ENCODE results near the gene RAP2A.

The RAP2A gene

DNA sequence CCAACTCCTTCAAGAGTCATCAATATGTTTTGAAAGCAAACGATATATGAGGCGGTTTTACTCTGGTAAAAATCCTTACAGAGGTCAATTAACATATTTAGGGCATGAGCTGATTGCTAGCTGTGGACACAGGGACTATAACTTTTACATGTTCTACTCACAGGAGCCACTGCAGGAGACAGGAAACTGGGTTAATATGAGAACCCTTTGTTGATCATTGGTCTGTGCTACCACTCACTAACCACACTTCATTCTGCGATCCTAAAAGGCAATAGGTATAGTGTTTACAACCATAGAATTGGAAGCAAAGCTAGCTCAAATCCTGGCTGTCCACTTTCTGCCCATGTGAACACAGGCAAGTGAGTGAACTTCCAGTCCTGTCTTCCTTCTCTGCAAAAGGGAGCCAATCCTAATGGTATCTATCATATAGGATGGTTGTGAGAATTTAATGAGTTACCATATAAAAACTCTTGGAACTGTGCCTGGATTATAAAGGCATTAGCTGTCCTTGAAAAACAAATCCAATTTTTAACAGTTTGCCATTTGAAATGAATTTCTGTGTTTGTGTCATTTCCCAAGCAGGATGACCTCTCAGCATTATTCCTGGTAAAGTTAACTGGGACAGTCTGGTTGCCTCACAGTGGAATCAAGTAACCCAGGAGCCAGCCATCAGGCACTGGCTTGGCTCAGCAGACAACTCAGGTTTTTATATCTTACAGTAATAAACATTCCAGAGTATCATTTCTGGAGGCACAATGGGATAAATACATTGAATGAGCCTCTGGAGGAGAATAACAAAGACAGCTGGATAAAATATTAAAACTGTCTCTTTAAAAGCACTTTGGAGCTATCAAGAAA lies 29.8 kb upstream of the RAP2A start:
- Histone ChIP-seq H3K4me3 (no peak overlapping the region), H3K27ac (no peak overlapping the region)
- TF ChIP-seq, protein P1, sequence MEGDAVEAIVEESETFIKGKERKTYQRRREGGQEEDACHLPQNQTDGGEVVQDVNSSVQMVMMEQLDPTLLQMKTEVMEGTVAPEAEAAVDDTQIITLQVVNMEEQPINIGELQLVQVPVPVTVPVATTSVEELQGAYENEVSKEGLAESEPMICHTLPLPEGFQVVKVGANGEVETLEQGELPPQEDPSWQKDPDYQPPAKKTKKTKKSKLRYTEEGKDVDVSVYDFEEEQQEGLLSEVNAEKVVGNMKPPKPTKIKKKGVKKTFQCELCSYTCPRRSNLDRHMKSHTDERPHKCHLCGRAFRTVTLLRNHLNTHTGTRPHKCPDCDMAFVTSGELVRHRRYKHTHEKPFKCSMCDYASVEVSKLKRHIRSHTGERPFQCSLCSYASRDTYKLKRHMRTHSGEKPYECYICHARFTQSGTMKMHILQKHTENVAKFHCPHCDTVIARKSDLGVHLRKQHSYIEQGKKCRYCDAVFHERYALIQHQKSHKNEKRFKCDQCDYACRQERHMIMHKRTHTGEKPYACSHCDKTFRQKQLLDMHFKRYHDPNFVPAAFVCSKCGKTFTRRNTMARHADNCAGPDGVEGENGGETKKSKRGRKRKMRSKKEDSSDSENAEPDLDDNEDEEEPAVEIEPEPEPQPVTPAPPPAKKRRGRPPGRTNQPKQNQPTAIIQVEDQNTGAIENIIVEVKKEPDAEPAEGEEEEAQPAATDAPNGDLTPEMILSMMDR (IDR thresholded peaks at IDR 0.05), result no peak
- no peak for DNase-seq (ENCODE audit: low spot score)

DNA sequence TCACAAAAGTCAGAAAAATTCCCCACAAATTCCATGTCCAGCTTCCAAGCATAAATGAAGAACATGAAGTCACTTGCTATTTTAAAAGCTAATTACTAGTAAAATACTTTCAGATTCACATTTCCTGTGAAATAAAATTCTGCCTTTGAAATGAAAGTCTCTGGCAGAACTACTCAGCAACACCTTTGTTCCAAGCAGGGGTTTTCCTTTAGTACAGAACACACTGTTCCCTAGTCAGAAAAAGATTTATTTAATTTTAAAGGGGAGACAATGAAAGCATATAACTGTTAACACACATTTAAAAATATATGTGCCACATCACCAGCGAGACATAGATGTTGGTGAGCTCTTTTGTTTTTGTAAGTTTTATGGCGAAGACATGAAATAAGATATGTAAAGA lies 26.4 kb upstream of the RAP2A start:
- Histone ChIP-seq H3K27ac (peak overlapping the region in 1 of 2 donors; percentile 68), H3K4me3 (no peak overlapping the region)
- TF ChIP-seq, protein P1 (IDR thresholded peaks at IDR 0.05), result no peak
- no peak for DNase-seq (ENCODE audit: low spot score)

GRCh38 chr13:97408938-97409337 lies 25.0 kb upstream of the RAP2A start:
- TF ChIP-seq, protein P1 (IDR thresholded peaks at IDR 0.05), result no peak
- no peak for DNase-seq (ENCODE audit: low spot score)
- H3K4me3 ChIP-seq, result no peak overlapping the region
- H3K27ac ChIP-seq, result no peak overlapping the region

DNA sequence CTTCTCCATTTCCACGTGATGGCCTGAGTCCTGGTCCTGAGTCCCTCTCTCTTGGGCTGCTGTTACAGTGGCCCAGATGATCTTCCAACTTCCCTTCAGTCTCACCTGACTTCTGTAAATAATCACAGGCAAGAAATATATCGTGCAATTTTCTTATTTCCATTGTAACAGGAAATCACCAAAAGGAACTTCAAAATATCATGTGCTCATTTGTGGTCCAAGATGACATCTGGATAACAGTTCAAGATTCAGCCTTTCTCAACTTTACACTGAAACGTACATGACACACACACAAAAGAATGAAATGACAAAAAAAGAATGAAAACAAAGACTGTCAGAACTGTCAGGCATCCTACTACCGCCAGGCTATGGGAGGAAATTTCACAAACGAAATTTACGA lies 22.0 kb upstream of the RAP2A start:
- no peak overlapping the region for H3K27ac ChIP-seq
- TF ChIP-seq, protein P1 (IDR thresholded peaks at IDR 0.05), result no peak
- H3K4me3 ChIP-seq, result no peak overlapping the region
- no peak for DNase-seq (ENCODE audit: low spot score)

- Histone ChIP-seq H3K4me3 (no peak overlapping the region), H3K27ac (no peak overlapping the region)
- TF ChIP-seq, protein P1 (IDR thresholded peaks at IDR 0.05), result no peak
- DNase-seq (ENCODE audit: low spot score), result no peak
Observed at GRCh38 chr13:97413694-97414093, 20.3 kb upstream of the RAP2A start.

- TF ChIP-seq, protein P1 (IDR thresholded peaks at IDR 0.05), result no peak
- Histone ChIP-seq H3K27ac (no peak overlapping the region), H3K4me3 (no peak overlapping the region)
- DNase-seq (ENCODE audit: low spot score), result no peak
Observed at GRCh38 chr13:97414392-97414791, 19.6 kb upstream of the RAP2A start.

DNA sequence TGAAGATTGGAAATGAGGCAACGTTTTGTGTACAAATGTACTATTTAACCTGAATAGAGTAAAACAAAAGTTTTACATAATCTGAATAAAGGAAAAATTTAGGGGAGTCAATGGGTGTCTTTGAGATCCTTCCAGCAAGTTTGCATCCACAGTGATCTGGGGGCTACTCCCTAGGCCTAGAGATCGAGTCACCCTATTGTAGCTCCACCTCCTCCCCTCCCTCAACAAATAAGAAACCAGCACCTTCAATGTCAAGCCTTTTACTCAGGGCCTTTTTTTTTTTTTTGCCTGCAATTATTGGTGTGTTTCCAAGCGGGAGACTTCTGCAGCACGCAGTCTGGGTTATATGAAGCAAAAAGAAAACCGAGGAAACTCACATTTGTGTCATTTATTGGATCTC lies 16.3 kb upstream of the RAP2A start:
- H3K4me3 ChIP-seq, result no peak overlapping the region
- DNase-seq (ENCODE audit: low spot score), result no peak
- no peak overlapping the region for H3K27ac ChIP-seq
- TF ChIP-seq, protein P1 (IDR thresholded peaks at IDR 0.05), result no peak

Measured in coronary artery (tissue), 2 donors.